T-helper 2 cell treated with Interferon-gamma antibody and Interleukin-4, amounts not matched to agents 100 ng/mL and 5 ng/mL, for 36 hours (primary cell): ENCODE results near the gene ABL1. TPM values are rescaled to one million over a fixed set of nuclear protein-coding genes. Genes with fewer than 3 reads are reported as not detected.
"Not testable (repeated sequence)": the region's sequence is repeated elsewhere in the genome, so short reads cannot be mapped to it uniquely, and the experiment has no call there.

Experiments
- intact Hi-C: fragments of 100-400 bp; cut with micrococcal nuclease; formaldehyde crosslinking; loops from one replicate; pipeline ENCODE4 v1.15.1; 2023
- total RNA-seq: library from RNA; stranded (reverse); gene quantifications from 2 replicates; pipeline ENCODE4 v1.2.3, GENCODE V29; 2022

Gene ABL1
- total RNA-seq, 1 donor from 2014 or later = 31.9 TPM

DNA sequence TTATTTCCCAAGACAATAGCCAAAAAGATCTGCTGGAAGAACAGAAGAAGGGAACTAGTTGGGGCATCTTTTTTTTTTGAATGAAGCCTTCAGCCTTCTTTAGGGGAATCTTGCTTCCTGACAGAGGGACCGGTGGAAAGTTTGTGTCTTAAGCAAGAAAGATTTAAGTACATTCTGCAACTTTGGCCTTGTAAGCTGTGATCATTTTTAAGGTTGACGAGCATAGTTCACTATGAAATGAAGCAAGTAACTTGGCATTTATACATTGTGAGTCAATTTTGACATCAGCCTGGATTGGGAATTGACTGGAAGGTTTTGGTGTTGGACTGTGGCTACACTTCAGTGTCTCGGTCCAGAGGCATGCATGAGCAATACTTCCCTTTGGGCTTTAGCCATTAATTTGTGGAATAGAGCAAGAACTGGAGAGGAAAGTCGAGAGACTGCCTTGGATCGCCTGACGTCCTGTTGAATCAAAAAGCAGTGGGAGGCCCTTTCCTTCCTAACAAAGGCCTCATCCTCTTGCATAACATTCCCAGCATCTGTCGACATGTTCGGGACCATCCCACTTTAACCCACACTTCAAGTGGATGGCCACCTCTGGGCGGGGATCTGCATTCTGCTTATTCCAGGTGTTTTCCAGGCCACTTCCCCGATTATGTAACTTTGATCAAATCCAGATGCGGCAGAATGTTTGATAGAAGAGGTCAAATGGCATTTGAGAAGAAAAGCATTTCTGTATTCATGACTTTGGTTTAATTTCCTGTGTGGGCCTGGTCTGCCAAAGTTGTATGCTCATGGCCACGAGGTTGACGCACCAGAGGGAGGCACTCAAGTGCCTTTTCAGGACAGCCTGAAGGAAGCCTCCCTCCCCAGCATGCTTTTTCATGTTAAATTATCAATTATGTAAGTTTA is 12.5 kb downstream of the ABL1 start:
- intact Hi-C loops = no loop called here

DNA sequence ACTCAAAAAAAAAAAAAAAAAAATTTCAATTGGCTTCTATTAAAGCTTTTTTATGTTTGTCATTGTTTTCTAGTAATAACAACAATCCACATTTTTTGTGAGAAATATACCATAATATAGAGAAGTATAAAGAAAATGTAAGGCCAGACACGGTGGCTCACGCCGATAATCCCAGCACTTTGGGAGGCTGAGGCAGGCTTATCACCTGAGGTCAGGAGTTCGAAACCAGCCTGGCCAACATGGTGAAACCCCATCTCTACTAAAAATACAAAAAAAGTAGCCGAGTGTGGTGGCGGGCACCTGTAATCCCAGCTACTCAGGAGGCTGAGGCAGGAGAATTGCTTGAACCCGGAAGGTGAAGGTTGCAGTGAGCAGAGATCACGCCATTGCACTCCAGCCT is 13.5 kb downstream of the ABL1 start:
- intact Hi-C loops = not testable (repeated sequence)

- intact Hi-C loops = no loop called here
Observed at GRCh38 chr9:130849356-130849755, 14.3 kb downstream of the ABL1 start.

- intact Hi-C loops = no loop called here
Observed at GRCh38 chr9:130852801-130853200, 17.7 kb downstream of the ABL1 start.

GRCh38 chr9:130854092-130854491 is 19.0 kb downstream of the ABL1 start:
- intact Hi-C loops = no loop called here

- intact Hi-C loops = no loop called here
Observed at GRCh38 chr9:130854835-130855234, 19.8 kb downstream of the ABL1 start.

DNA sequence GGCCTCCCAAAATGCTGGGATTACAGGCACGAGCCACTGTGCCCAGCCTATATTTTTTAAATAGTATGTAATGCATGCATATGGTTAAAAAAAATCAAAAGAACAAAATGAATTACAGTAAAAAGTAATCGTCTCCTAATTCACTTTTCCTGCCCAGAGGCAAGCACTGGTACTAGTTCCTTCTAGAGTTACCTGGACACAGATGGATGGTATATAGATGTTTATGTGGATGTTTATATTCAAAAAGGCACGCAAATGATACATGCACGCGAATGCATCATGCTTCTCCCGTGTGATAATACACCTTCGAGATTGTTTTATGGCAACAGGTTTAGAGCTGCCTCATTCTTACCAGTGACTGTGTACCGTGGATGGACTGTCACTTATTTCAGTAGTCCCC is 21.4 kb downstream of the ABL1 start:
- intact Hi-C loops = no loop called here

DNA sequence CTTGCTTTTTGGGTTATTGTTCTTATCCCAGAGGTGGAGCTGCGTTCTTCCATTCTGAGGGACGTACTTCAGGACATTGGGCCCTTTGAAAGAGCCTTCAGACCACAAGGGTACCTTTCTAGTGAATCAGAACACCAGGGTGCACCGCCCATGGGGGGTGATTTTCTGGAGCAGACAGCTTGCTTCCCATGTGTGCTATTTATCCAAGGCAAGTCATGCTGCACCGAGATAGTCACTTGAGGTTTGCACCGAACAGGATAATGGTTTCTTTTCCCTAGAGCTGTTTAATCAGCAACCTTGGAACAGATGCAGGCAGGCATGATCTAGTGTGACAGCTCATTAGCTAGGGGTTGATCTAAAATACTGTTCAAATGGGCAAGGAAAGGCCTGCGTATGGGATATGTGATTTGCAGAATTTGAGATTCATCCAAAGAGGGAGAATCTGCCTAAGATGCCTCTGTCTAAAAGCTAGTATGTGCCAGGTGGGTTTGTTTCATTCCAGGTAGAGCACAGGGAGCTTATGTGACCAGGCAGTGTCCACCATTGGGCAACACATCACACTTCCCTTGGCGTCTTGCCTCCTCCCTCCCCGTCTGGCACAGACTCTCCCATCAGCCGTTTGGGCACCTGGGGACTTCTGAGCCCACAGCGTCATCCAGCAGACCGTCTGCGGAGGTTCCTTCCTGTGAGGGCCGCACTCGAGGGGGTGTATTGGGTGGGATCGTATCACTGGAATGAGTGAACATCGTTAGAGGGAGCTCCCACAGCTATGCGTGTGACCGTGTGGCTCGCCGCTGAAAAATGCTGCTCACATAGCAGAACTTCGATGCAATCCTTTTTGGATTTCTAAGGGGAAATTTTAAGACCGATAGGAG is 23.0 kb downstream of the ABL1 start:
- intact Hi-C loops = no loop called here

- intact Hi-C loops = no loop called here
Observed at GRCh38 chr9:130858739-130859705, 24.0 kb downstream of the ABL1 start.

DNA sequence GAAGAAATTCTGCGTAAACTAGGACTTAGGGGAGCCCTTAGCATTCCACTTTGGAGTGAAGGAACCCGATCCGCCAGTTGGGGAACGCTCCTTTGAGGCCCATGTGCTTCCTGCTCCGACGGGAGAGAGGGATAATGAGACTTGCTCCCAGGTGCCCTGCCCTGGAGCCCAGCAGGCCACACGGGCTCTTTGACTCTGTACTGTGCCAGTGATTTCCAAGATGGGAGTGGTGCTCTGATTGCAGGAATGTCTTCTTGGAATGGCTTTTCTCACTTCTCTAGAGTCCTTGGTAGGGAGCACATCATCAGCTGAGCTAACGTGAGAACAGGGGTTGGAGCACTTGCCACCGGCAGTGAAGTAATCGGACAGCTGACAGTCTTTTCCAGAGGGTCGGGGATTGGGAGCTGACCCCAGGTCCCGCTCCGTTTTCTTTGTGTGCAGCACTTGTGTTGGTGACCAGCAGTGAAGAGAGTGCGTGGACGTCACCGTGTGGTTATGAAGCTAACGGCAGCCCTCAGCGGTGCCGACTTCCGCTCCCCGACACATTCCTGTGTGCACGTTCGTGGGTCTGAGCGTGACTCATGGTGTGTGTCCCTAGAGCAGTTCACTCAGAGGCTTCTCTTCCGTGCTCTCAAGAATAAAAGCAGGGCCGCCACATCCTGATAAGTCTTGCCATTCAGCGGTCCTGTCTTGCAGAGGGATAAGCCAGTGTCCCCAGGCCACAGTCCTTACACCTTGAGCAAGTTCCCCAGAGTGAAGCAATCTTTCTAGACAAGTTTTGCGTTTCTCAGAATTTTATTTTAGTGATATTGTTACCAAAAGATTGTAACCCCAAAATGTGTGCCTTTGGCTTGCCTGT is 25.6 kb downstream of the ABL1 start:
- intact Hi-C loops = no loop called here

DNA sequence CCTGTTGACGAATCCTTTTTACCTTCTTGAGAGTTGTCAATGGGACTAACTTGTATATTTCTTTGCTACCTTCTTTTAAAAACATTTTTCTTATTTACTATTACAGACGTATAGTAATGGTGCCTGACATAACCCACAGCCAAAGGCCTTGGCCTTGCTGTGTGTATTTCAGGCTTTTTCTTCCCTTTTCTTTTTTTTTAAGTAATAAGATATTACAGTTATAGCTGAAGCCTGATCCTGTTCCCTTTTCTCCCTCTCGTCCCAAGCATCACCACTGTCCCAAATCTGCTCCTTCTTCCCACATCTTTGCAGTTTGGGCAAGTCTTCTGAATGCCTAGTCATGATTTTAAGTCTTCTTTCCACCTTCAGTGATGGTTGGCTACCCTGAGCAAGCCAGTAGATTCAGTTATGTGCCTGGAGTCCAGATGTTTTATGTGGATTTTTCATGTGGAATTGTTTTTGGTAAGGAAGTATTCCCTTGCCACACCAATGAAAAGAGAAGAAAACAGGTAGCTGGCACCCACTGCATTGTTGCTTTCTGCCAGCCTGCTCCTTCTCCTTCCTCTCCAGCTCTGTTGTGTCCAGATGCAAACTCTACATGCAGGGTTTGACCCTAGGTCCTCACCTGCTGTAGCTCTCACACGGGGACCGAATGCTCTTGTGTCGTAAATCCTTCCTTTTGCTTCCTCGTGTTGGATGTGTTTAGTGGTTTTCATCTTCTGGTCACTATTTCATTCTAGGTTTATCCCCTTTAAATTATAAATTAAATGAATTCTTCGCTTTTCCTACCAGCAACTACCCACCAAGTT is 26.5 kb downstream of the ABL1 start:
- intact Hi-C loops = no loop called here

GRCh38 chr9:130862217-130862616 is 27.2 kb downstream of the ABL1 start:
- intact Hi-C loops = no loop called here

DNA sequence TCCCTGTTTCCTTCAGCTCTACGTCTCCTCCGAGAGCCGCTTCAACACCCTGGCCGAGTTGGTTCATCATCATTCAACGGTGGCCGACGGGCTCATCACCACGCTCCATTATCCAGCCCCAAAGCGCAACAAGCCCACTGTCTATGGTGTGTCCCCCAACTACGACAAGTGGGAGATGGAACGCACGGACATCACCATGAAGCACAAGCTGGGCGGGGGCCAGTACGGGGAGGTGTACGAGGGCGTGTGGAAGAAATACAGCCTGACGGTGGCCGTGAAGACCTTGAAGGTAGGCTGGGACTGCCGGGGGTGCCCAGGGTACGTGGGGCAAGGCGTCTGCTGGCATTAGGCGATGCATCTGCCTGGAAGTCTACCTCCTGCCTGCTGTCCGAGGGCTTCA is 27.7 kb downstream of the ABL1 start:
- intact Hi-C loops = loop anchor here (1.0 kb wide), 2 partner anchors 92 to 155 kb away; no protein-coding TSS in a partner anchor

DNA sequence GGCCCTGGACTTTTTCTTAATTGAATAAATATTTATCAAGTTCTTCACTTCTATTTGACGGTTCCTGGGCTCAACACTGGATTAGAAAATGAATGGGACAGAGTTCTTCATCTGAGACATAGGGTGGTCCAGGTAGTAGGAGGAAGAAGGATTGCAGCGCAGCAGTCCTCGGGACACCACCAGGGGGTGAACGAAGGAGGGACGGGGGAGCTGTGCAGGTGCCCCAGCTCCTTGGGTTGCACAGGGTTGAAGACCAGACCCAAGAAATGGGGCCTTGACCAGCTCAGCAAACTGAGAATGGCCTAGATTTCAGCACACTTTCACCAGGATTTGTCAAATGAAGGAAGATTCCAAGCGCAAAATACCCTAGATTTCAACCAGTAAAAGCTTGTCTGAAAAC is 29.5 kb downstream of the ABL1 start:
- intact Hi-C loops = no loop called here

- intact Hi-C loops = loop anchor here (2.0 kb wide), 2 partner anchors 75 to 181 kb away; no protein-coding TSS in a partner anchor
Observed at GRCh38 chr9:130865921-130866320, 30.9 kb downstream of the ABL1 start.

GRCh38 chr9:130866474-130866965 is 31.5 kb downstream of the ABL1 start:
- intact Hi-C loops = loop anchor here (2.0 kb wide), 2 partner anchors 74 to 180 kb away; no protein-coding TSS in a partner anchor

DNA sequence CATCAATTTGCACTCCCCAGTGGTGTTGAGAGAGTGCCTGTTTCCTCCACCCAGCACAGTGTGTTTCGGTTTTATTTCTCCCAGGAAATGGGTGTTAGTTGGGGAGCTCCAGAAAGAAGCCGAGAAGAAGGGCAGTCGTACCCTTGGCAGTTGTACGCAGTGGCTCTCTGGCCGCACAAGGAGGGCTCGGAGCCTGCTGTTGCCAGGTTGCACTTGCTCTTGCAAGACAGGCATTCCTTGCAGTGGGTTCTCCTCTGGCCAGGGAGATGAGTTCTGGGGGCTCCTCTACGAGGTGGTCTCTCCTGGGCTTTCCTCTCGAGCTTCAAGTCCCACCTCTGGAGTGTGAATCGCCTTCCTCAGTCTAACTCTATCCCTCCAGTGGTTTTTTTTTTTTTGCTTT is 32.5 kb downstream of the ABL1 start:
- intact Hi-C loops = loop anchor here (2.0 kb wide), 2 partner anchors 73 to 179 kb away; no protein-coding TSS in a partner anchor

DNA sequence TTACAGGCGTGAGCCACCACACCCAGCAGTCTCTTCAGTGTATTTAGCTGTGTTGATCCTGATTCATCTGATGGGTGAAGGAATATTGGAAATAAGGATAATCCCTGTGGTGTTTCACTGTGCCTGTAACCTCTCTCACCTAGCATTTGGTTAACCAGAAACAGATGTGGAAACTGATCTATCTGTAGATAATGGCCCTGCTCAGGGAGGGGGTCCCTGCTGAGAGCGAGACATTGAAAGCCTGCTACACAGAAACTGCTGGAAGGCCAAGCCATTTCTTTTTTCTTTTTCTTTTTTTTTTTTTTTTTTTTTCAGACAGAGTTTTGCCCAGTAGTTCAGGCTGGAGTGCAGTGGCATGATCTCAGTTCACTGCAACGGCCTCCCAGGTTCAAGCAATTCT is 33.2 kb downstream of the ABL1 start:
- intact Hi-C loops = no loop called here

DNA sequence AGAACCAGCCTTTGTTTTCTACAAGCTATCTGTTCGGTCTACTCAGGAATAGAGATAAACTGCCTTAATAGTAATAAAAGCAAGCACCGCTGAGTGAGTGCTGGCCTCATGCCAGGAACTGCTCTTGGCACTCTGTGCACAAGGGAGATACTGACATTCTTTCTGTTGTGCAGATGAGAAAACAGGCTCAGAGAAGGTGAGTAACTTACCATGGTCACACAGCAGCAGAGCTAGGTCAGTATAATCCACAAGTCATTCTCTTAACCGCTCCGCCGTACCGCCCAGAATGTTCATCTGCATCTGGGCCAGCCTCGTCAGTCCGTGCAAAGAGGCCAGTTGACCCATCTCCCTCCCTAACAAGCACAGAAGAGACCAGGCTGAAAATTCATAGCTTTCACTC is 34.2 kb downstream of the ABL1 start:
- intact Hi-C loops = no loop called here
